ENCODE results near the gene RAC2. TPM values are rescaled to one million over a fixed set of nuclear protein-coding genes. Genes with fewer than 3 reads are reported as not detected.
"Not testable (repeated sequence)": the region's sequence is repeated elsewhere in the genome, so short reads cannot be mapped to it uniquely, and the experiment has no call there.

Gene RAC2
- total RNA-seq, 1 donor from 2014 or later: 519 TPM

- H3K4me3 Mint-ChIP-seq: no peak overlapping the region
- peaks cover 36% of the 10 kb centered on the region for H3K4me1 Mint-ChIP-seq
- no peaks in the 10 kb centered on the region for H3K9me3 Mint-ChIP-seq
- H3K27me3 Mint-ChIP-seq: peaks cover 7% of the 10 kb centered on the region
- H3K36me3 Mint-ChIP-seq (ENCODE audit: low read depth): no peaks in the 10 kb centered on the region
- no peak overlapping the region for H3K27ac Mint-ChIP-seq
- no peak for DNase-seq
- intact Hi-C loops (cut with micrococcal nuclease): no loop called here
Measured at GRCh38 chr22:37256075-37256726, 12.1 kb upstream of the RAC2 start.

GRCh38 chr22:37255558-37256006 lies 11.5 kb upstream of the RAC2 start:
- Mint-ChIP-seq H3K4me3 (no peak overlapping the region), H3K27me3 (peaks cover 7% of the 10 kb centered on the region), H3K9me3 (no peaks in the 10 kb centered on the region), H3K27ac (no peak overlapping the region), H3K4me1 (peaks cover 31% of the 10 kb centered on the region), H3K36me3 (ENCODE audit: low read depth) (no peaks in the 10 kb centered on the region)
- intact Hi-C loops (cut with micrococcal nuclease): no loop called here
- no peak for DNase-seq

DNA sequence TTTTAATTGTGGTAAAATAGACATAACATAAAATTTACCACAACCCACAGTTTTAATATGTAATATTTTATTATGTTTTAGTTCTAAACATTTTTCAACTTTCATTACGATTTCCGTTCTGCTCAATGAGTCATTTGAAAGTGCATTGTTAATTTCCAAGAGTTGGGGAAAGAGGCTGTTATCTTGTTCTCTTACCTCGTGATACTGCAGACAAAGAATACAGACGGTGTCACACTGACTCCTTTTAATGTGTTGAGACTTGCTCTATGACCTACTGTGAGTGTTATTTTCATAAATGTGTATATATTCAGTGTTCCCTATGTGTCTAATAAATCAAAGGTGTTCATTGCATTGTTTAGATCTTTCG lies 10.8 kb upstream of the RAC2 start:
- no peaks in the 10 kb centered on the region for H3K9me3 Mint-ChIP-seq
- H3K4me1 Mint-ChIP-seq: peaks cover 29% of the 10 kb centered on the region

DNA sequence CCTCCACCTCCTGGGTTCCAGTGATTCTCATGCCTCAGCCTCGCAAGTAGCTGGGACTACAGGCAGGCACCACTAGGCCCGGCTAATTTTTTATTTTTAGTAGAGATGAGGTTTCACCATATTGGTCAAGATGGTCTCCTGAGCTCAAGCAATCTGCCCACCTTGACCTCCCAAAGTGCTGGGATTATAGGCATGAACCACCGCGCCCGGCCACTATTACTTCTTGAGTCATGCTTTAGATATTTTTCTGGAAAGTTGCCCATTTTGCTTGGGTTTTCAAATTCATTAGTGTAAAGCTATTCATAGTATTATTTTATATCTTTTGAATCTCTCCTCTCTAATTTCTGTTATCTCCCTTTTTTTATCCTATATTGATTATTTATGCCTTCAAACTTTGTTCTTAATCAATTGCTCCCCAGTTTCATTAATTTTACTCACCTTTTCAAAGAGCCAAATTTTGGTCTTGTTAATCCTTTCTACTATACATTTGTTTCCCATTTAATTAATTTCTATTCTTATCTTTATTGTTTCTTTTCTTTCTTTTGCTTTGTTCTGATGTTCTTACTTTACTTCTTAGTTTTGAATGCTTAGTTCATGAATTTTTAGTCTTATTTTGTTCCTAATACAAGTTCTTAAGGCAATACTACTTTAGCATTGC lies 10.3 kb upstream of the RAC2 start:
- H3K9me3 Mint-ChIP-seq: no peaks in the 10 kb centered on the region
- H3K36me3 Mint-ChIP-seq (ENCODE audit: low read depth): no peaks in the 10 kb centered on the region
- peaks cover 7% of the 10 kb centered on the region for H3K27me3 Mint-ChIP-seq
- intact Hi-C loops (cut with micrococcal nuclease): no loop called here
- H3K4me3 Mint-ChIP-seq: no peak overlapping the region
- no peak for DNase-seq
- no peak overlapping the region for H3K27ac Mint-ChIP-seq
- peaks cover 24% of the 10 kb centered on the region for H3K4me1 Mint-ChIP-seq

More for the DNA sequence above, 10.8 kb upstream of the RAC2 start:
- no peak overlapping the region for H3K27ac Mint-ChIP-seq
- H3K4me3 Mint-ChIP-seq: no peak overlapping the region
- no peaks in the 10 kb centered on the region for H3K36me3 Mint-ChIP-seq (ENCODE audit: low read depth)
- peaks cover 7% of the 10 kb centered on the region for H3K27me3 Mint-ChIP-seq
- no peak for DNase-seq
- intact Hi-C loops (cut with micrococcal nuclease): no loop called here

- Mint-ChIP-seq H3K36me3 (ENCODE audit: low read depth) (no peaks in the 10 kb centered on the region), H3K9me3 (no peaks in the 10 kb centered on the region), H3K27me3 (peaks cover 7% of the 10 kb centered on the region), H3K27ac (no peak overlapping the region), H3K4me3 (no peak overlapping the region), H3K4me1 (peaks cover 24% of the 10 kb centered on the region)
- DNase-seq: no peak
- intact Hi-C loops (cut with micrococcal nuclease): no loop called here
Measured at GRCh38 chr22:37253126-37253660, 9.1 kb upstream of the RAC2 start.

GRCh38 chr22:37251836-37252235 lies 7.8 kb upstream of the RAC2 start:
- H3K36me3 Mint-ChIP-seq (ENCODE audit: low read depth); H3K27ac Mint-ChIP-seq; DNase-seq; H3K27me3 Mint-ChIP-seq; H3K9me3 Mint-ChIP-seq; intact Hi-C loops (cut with micrococcal nuclease); H3K4me3 Mint-ChIP-seq: not testable (repeated sequence)
- H3K4me1 Mint-ChIP-seq: peaks cover 21% of the 10 kb centered on the region

GRCh38 chr22:37249986-37250385 lies 5.9 kb upstream of the RAC2 start:
- no peaks in the 10 kb centered on the region for H3K36me3 Mint-ChIP-seq (ENCODE audit: low read depth)
- H3K9me3 Mint-ChIP-seq: no peaks in the 10 kb centered on the region
- H3K4me3 Mint-ChIP-seq: no peak overlapping the region
- DNase-seq: no peak
- intact Hi-C loops (cut with micrococcal nuclease): no loop called here
- peaks cover 6% of the 10 kb centered on the region for H3K27me3 Mint-ChIP-seq
- no peak overlapping the region for H3K27ac Mint-ChIP-seq
- peaks cover 15% of the 10 kb centered on the region for H3K4me1 Mint-ChIP-seq

GRCh38 chr22:37248251-37248650 lies 4.2 kb upstream of the RAC2 start:
- peak overlapping the region; percentile 9 for H3K27ac Mint-ChIP-seq
- H3K36me3 Mint-ChIP-seq (ENCODE audit: low read depth): peaks cover 5% of the 10 kb centered on the region
- no peak for DNase-seq
- no peaks in the 10 kb centered on the region for H3K9me3 Mint-ChIP-seq
- peaks cover 19% of the 10 kb centered on the region for H3K4me1 Mint-ChIP-seq
- intact Hi-C loops (cut with micrococcal nuclease): no loop called here
- H3K4me3 Mint-ChIP-seq: no peak overlapping the region
- peaks cover 4% of the 10 kb centered on the region for H3K27me3 Mint-ChIP-seq

DNA sequence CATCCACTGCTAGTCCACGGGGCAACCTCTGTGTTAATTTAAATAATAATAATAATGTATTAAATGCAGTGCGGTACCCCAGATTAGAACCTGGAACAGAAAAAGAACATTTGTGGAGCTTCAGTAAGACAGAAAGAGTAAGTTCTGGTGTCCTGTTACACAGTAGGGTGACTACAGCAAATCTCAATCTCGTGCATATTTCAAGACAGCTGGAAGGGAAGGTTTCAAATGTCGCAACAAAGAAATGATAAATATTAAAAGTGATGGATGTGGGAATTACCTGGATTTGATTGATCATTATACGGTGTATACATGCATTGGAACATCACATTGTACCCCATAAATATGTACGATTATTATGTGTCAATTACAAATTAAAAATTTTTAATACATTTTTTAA lies 1.7 kb upstream of the RAC2 start:
- Mint-ChIP-seq H3K27ac (no peak overlapping the region), H3K27me3 (no peaks in the 10 kb centered on the region), H3K36me3 (ENCODE audit: low read depth) (peaks cover 26% of the 10 kb centered on the region), H3K4me3 (no peak overlapping the region), H3K9me3 (no peaks in the 10 kb centered on the region), H3K4me1 (peaks cover 34% of the 10 kb centered on the region)
- intact Hi-C loops (cut with micrococcal nuclease): no loop called here
- no peak for DNase-seq

- H3K4me1 Mint-ChIP-seq: peaks cover 40% of the 10 kb centered on the region
- DNase-seq: peak; percentile 74
- intact Hi-C loops (cut with micrococcal nuclease): loop anchor here (1.0 to 5.0 kb wide), 3 partner anchors 46 to 468 kb away; partner anchors contain the start of gene IFT27
- H3K27me3 Mint-ChIP-seq: no peaks in the 10 kb centered on the region
- peak overlapping the region; percentile 99 for H3K4me3 Mint-ChIP-seq
- H3K9me3 Mint-ChIP-seq: no peaks in the 10 kb centered on the region
- peak overlapping the region; percentile 98 for H3K27ac Mint-ChIP-seq
- H3K36me3 Mint-ChIP-seq (ENCODE audit: low read depth): peaks cover 32% of the 10 kb centered on the region
Measured at GRCh38 chr22:37244922-37245722, 1.1 kb upstream of the RAC2 start.

GRCh38 chr22:37243402-37244113 lies 511 bp downstream of the RAC2 start:
- Mint-ChIP-seq H3K27ac (peak overlapping the region; percentile 98), H3K27me3 (no peaks in the 10 kb centered on the region), H3K4me1 (peaks cover 54% of the 10 kb centered on the region), H3K9me3 (no peaks in the 10 kb centered on the region), H3K4me3 (peak overlapping the region; percentile 99), H3K36me3 (ENCODE audit: low read depth) (peaks cover 45% of the 10 kb centered on the region)
- DNase-seq: peak; percentile 75
- intact Hi-C loops (cut with micrococcal nuclease): loop anchor here (1.0 to 5.0 kb wide), 4 partner anchors 39 to 466 kb away; partner anchors contain the start of genes CYTH4 and IFT27

DNA sequence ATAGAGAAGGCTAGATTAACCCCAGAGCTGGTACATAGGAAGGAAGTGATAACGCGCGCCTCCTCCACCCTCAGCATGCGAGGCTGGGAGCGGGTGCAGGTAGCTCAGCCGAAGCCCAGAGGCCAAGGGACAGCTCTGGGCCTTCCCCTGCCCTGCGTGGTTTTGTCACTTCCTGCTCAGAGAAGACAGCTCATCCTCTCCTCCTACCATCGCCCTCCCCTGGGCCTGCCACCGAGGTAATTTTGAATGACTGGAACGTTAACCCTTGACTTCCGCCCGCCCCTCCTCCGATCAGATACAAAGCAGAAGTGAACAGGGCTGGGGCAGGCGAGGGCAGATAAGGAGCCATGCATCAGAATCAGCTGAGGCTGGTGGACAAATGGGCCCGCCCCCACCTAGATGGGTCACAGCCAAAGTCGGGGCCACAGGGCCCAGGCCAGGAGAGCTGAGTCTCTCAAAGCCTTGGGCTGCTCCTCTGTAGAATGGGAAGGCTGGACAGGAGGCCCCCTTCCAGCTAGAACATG lies 1.6 kb downstream of the RAC2 start:
- intact Hi-C loops (cut with micrococcal nuclease): loop anchor here (1.0 to 5.0 kb wide), 7 partner anchors 12 to 465 kb away; partner anchors contain the start of genes CYTH4, GGA1 and IFT27
- DNase-seq: peak; percentile 97
- Mint-ChIP-seq H3K27me3 (no peaks in the 10 kb centered on the region), H3K4me3 (peak overlapping the region; percentile 99), H3K36me3 (ENCODE audit: low read depth) (peaks cover 56% of the 10 kb centered on the region), H3K27ac (peak overlapping the region; percentile 98), H3K4me1 (peaks cover 62% of the 10 kb centered on the region), H3K9me3 (no peaks in the 10 kb centered on the region)

Measured in activated CD4-positive, alpha-beta T cell treated with anti-CD3 and anti-CD28 coated beads, Interleukin-2, amount 10 ng/mL, durations not matched to agents 24 days and 14 days (primary cell).